ENCODE measurements around the gene WDFY4. TPM values are rescaled to one million over a fixed set of nuclear protein-coding genes. Genes with fewer than 3 reads are reported as not detected.

Gene WDFY4
- total and polyA plus RNA-seq, 9 of the 15 experiments (the other 6 are each of a cell fraction or from before 2014, with no cell fraction given) = 0.01 to 0.02 (median 0.01) TPM; not detected in 6

- ATAC-seq (no peak), DNase-seq (ENCODE audit: extremely low read depth in 1 of 4, low spot score in 3 of 4) (no peak), FAIRE-seq (no peak)
- intact Hi-C loops (cut with micrococcal nuclease) = no loop called here
- Histone ChIP-seq H3K9me3 (replicated peaks; ENCODE audit: control insufficient read depth, insufficient read depth, low read depth, low read length) (no peaks in the 10 kb centered on the region), H4K20me1 (replicated peaks; ENCODE audit: control insufficient read depth, insufficient read depth, low read length) (no peaks in the 10 kb centered on the region), H3K9me1 (ENCODE audit: control insufficient read depth, insufficient read depth, low read length) (no peaks in the 10 kb centered on the region), H3K9ac (ENCODE audit: insufficient read depth in 1 of 2, low read depth in 2 of 2, low read length in 2 of 2) (no peak overlapping the region), H3K27ac (ENCODE audit: extremely low read depth, low read depth, low read length) (no peak overlapping the region), H3K36me3 (ENCODE audit: control insufficient read depth, insufficient read depth, low read length) (no peaks in the 10 kb centered on the region), H3K4me3 (no peak overlapping the region), H3K4me2 (ENCODE audit: insufficient read depth, low read length) (no peak overlapping the region), H3K27me3 (ENCODE audit: control insufficient read depth in 2 of 2, insufficient read depth in 2 of 2, low read length in 2 of 2) (peaks cover 29 to 65% of the 10 kb centered on the region in 2 experiments), H3K4me1 (replicated peaks in 1 of 2; ENCODE audit: control insufficient read depth in 2 of 2, insufficient read depth in 2 of 2, low read length in 2 of 2) (no peaks in the 10 kb centered on the region; a peak in 1 of 5 replicates), H3K79me2 (ENCODE audit: control insufficient read depth, insufficient read depth, low read length) (no peaks in the 10 kb centered on the region), H2AFZ (ENCODE audit: low read depth, low read length) (no peak overlapping the region)
- BruUV-seq (replicated peaks) = no TSS peak
- ChIA-PET POLR2A (interaction anchor here (0.6 to 0.7 kb wide), 2 partner anchors 105 to 879 kb away, joined by 3 read pairs; no protein-coding TSS in a partner anchor), CTCF (ENCODE audit: low intra/inter-chr PET ratio) (no interaction called here)
- WGBS (ENCODE audit: insufficient coverage, low coverage, missing lambda C conversion rate) = 2% methylated on average over 18 of the region's 18 CpGs
- in situ Hi-C loops (cut with MboI) = no loop called here
- TF ChIP-seq SMARCB1 (IDR thresholded peaks at IDR 0.05; ENCODE audit: insufficient read length, low read depth) = no peak
- TF ChIP-seq MTA2 (IDR thresholded peaks at IDR 0.05; ENCODE audit: low read depth) = no peak
- TF ChIP-seq CCAR2 (IDR thresholded peaks at IDR 0.05; ENCODE audit: low read depth, low read length) = no peak
- TF ChIP-seq PRDM10 (IDR thresholded peaks at IDR 0.05; ENCODE audit: partially characterized antibody) = peak; percentile 25
- no peak for TF ChIP-seq NONO (IDR thresholded peaks at IDR 0.05; ENCODE audit: low read depth in 2 of 2, low read length in 1 of 2)
- no peak for TF ChIP-seq ZZZ3 (IDR thresholded peaks at IDR 0.05)
- no peak for TF ChIP-seq HNRNPH1 (optimal IDR thresholded peaks at IDR 0.05; ENCODE audit: low read depth, low read length)
- TF ChIP-seq, protein P1, sequence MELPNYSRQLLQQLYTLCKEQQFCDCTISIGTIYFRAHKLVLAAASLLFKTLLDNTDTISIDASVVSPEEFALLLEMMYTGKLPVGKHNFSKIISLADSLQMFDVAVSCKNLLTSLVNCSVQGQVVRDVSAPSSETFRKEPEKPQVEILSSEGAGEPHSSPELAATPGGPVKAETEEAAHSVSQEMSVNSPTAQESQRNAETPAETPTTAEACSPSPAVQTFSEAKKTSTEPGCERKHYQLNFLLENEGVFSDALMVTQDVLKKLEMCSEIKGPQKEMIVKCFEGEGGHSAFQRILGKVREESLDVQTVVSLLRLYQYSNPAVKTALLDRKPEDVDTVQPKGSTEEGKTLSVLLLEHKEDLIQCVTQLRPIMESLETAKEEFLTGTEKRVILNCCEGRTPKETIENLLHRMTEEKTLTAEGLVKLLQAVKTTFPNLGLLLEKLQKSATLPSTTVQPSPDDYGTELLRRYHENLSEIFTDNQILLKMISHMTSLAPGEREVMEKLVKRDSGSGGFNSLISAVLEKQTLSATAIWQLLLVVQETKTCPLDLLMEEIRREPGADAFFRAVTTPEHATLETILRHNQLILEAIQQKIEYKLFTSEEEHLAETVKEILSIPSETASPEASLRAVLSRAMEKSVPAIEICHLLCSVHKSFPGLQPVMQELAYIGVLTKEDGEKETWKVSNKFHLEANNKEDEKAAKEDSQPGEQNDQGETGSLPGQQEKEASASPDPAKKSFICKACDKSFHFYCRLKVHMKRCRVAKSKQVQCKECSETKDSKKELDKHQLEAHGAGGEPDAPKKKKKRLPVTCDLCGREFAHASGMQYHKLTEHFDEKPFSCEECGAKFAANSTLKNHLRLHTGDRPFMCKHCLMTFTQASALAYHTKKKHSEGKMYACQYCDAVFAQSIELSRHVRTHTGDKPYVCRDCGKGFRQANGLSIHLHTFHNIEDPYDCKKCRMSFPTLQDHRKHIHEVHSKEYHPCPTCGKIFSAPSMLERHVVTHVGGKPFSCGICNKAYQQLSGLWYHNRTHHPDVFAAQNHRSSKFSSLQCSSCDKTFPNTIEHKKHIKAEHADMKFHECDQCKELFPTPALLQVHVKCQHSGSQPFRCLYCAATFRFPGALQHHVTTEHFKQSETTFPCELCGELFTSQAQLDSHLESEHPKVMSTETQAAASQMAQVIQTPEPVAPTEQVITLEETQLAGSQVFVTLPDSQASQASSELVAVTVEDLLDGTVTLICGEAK (IDR thresholded peaks at IDR 0.05) = no peak
- TF ChIP-seq, protein P1 (CRISPR knock-in tag; IDR thresholded peaks at IDR 0.05) = no peak
Measured at GRCh38 chr10:48934672-48935501, 250.2 kb downstream of the WDFY4 start.
